Esophagus squamous epithelium (tissue), 5 donors: ENCODE results near the gene KCNAB1. TPM values are rescaled to one million over a fixed set of nuclear protein-coding genes. Genes with fewer than 3 reads are reported as not detected.

Experiments used
- DNase-seq: peaks from one replicate; lab custom pipeline; 2025; lab: John Stamatoyannopoulos, UW
- H3K27ac ChIP-seq, 4 donors: fragments of 200-600 bp; sonication (generic); one replicate each; pipeline ENCODE4 v1.5.1; 2016 to 2019; ENCODE audit warnings: mild to moderate bottlenecking in 1 of 4
- H3K27me3 ChIP-seq, 4 donors: fragments of 200-600 bp; sonication (generic); 1 replicate in 3 of 4; 2 replicates in 1 of 4; pipeline versions ENCODE4 v1.5.1 to v1.6.0; 2017 to 2021; ENCODE audit warnings: antibody characterized with exemption in 1 of 4
- H3K36me3 ChIP-seq, 3 donors: fragments of 200-600 bp; sonication (generic); one replicate each; pipeline ENCODE4 v1.5.1; 2016 to 2019
- H3K4me1 ChIP-seq, 3 donors: fragments of 200-600 bp; sonication (generic); one replicate each; pipeline ENCODE4 v1.5.1; 2017 to 2019
- H3K4me3 ChIP-seq, 4 donors: fragments of 200-600 bp; sonication (generic); 1 replicate in 3 of 4; 2 replicates in 1 of 4; pipeline ENCODE4 v1.5.1; 2016 to 2019; ENCODE audit warnings: mild to moderate bottlenecking in 2 of 4, moderate library complexity in 1 of 4
- H3K9me3 ChIP-seq, 3 donors: fragments of 200-600 bp; sonication (generic); one replicate each; pipeline ENCODE4 v1.5.1; 2016 to 2019
- CTCF ChIP-seq, 6 experiments: fragments of 450-650 bp in 4 of 6; fragments of 200-600 bp in 2 of 6; sonication (generic) in 2 of 6; IDR thresholded peaks; one replicate each; pipeline ENCODE4 v1.5.1; 2016 to 2019; ENCODE audit warnings: antibody characterized with exemption in 6 of 6, mild to moderate bottlenecking in 4 of 6, moderate library complexity in 4 of 6
- POLR2A ChIP-seq, 4 donors: fragments of 450-650 bp; IDR thresholded peaks; one replicate each; pipeline ENCODE4 v1.6.1; 2017; ENCODE audit warnings: antibody characterized with exemption in 4 of 4, mild to moderate bottlenecking in 4 of 4, moderate library complexity in 3 of 4
- WGBS, 2 donors: methylation state at CpG; one replicate each; pipeline ENCODE4 v1.1.5; 2018; 5-methylcytosine and 5-hydroxymethylcytosine counted together
- intact Hi-C: fragments of 100-400 bp; cut with DNase I; formaldehyde crosslinking; loops from one replicate; pipeline ENCODE4 v1.15.0; 2022
- total RNA-seq, 4 donors: library from RNA; depleted of rRNA; stranded (reverse); fragments of >200 nt; gene quantifications; one replicate each; pipeline ENCODE4 v1.1.0, GENCODE V29; 2016
- donor health status: DM: yes; HTN: yes; CAD: no.

Gene KCNAB1
- total RNA-seq, 4 donors from 2014 or later, result 0.40 to 6.6 (median 1.3) TPM

- Histone ChIP-seq H3K4me3 (peak overlapping the region in 1 of 4 donors; percentile 33), H3K9me3 (no peaks in the 10 kb centered on the region), H3K36me3 (no peaks in the 10 kb centered on the region), H3K27me3 (no peaks in the 10 kb centered on the region), H3K27ac (peak overlapping the region; percentile 49 to 79 (median 75)), H3K4me1 (peaks cover 10 to 24% (median 13%) of the 10 kb centered on the region in 3 donors)
- 10 to 17% methylated on average over 1 of the region's 1 CpG for WGBS, 2 donors
- intact Hi-C loops, result no loop called here
- DNase-seq, result no peak
- TF ChIP-seq CTCF (IDR thresholded peaks at IDR 0.05), result no peak
- TF ChIP-seq POLR2A (IDR thresholded peaks at IDR 0.05), result peak in 1 of 4 donors; percentile 56
These were observed 363.0 kb downstream of the KCNAB1 start for GRCh38 chr3:156483426-156483825.

- intact Hi-C loops, result no loop called here
- TF ChIP-seq CTCF (IDR thresholded peaks at IDR 0.05) (no peak), POLR2A (IDR thresholded peaks at IDR 0.05) (peak in 1 of 4 donors; percentile 24)
- peak overlapping the region; percentile 49 to 79 (median 75) for H3K27ac ChIP-seq
- peaks cover 10 to 24% (median 13%) of the 10 kb centered on the region in 3 donors for H3K4me1 ChIP-seq
- 23% methylated on average over 6 of the region's 6 CpGs for WGBS, 2 donors
- H3K9me3 ChIP-seq, result no peaks in the 10 kb centered on the region
- DNase-seq, result no peak
- no peaks in the 10 kb centered on the region for H3K36me3 ChIP-seq
- no peaks in the 10 kb centered on the region for H3K27me3 ChIP-seq
- H3K4me3 ChIP-seq, result peak overlapping the region in 1 of 4 donors; percentile 33
These were observed 363.8 kb downstream of the KCNAB1 start for GRCh38 chr3:156483961-156484787.

DNA sequence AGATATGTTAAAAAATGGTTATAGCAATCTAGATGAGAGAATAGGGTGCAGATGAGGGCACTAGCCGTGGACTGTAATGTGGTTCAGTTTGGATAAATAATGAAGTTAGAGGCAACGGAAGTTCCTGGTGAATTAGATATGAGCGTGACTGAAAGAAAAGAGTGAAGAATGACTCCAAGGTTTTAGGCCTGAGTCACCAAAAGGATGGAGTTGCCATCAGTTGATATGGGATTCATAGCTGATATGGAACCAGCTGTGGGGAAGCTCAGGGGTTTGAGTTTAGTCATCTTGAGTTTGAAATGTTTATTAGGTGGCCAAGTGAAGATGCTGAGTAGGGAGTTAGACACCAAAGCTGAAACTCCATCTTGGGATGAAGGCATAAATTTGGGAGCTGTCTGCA lies 368.4 kb downstream of the KCNAB1 start:
- H3K36me3 ChIP-seq, result no peaks in the 10 kb centered on the region
- intact Hi-C loops, result no loop called here
- no peak overlapping the region for H3K27ac ChIP-seq
- no peak for DNase-seq
- WGBS, 2 donors, result 84 to 93% methylated on average over 3 of the region's 3 CpGs
- TF ChIP-seq CTCF (IDR thresholded peaks at IDR 0.05), result no peak
- TF ChIP-seq POLR2A (IDR thresholded peaks at IDR 0.05), result no peak
- no peak overlapping the region for H3K4me3 ChIP-seq
- H3K4me1 ChIP-seq, result peaks cover 7 to 13% (median 9%) of the 10 kb centered on the region in 3 donors
- no peaks in the 10 kb centered on the region for H3K27me3 ChIP-seq
- no peaks in the 10 kb centered on the region for H3K9me3 ChIP-seq

DNA sequence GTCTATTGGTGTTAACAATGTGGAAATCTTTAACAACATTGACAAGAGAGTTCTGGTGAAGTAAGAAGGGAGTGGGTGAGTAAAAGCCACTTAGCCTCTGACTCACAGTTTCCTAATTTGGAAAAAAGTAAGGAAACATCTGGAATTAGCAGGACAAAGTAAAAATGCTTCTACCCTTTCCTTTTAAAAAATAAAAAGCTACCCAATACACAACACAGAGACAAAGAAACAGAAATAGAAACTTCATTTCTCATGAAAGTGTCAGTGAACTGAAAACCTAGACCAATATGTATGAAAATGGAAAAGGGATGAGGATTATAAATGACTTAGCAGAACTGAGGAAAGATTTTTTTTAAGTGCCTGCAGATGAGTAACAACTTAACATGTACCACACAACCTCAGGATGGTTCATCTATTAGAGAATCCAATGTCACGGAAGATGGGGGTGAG lies 369.1 kb downstream of the KCNAB1 start:
- Histone ChIP-seq H3K27ac (peak overlapping the region in 1 of 4 donors; percentile 14), H3K36me3 (no peaks in the 10 kb centered on the region), H3K27me3 (no peaks in the 10 kb centered on the region), H3K4me1 (peaks cover 1 to 6% (median 2%) of the 10 kb centered on the region in 3 donors), H3K4me3 (no peak overlapping the region), H3K9me3 (no peaks in the 10 kb centered on the region)
- WGBS, 2 donors, result 83 to 87% methylated on average over 1 of the region's 1 CpG
- no peak for TF ChIP-seq CTCF (IDR thresholded peaks at IDR 0.05)
- TF ChIP-seq POLR2A (IDR thresholded peaks at IDR 0.05), result no peak
- intact Hi-C loops, result no loop called here
- no peak for DNase-seq

- intact Hi-C loops, result no loop called here
- WGBS, 2 donors, result 70 to 75% methylated on average over 3 of the region's 3 CpGs
- TF ChIP-seq POLR2A (IDR thresholded peaks at IDR 0.05), result no peak
- no peak for TF ChIP-seq CTCF (IDR thresholded peaks at IDR 0.05)
- H3K36me3 ChIP-seq, result no peaks in the 10 kb centered on the region
- H3K27me3 ChIP-seq, result no peaks in the 10 kb centered on the region
- H3K4me1 ChIP-seq, result no peaks in the 10 kb centered on the region
- H3K9me3 ChIP-seq, result no peaks in the 10 kb centered on the region
- H3K27ac ChIP-seq, result no peak overlapping the region
- DNase-seq, result no peak
- no peak overlapping the region for H3K4me3 ChIP-seq
These were observed 370.8 kb downstream of the KCNAB1 start for GRCh38 chr3:156491192-156491591.
